HepG2 (cell line): ENCODE data around the gene ACOX3. TPM values are rescaled to one million over a fixed set of nuclear protein-coding genes. Genes with fewer than 3 reads are reported as not detected.

Experiments
- ATAC-seq: fragments of 200-7000 bp; cut with Tn5 transposase; 3 replicates; pipeline ENCODE4 v1.9.1; 2020; ENCODE audit warnings: mild to moderate bottlenecking, moderate library complexity
- BruUV-seq: library from RNA; stranded (reverse); fragments of 400-500 nt; replicated peaks from 2 replicates; lab custom pipeline; 2021; lab: Mats Ljungman, UMichigan
- CTCF ChIA-PET: fragments of 300-600 bp; formaldehyde crosslinking; extraction: SDS; loops from one replicate; lab custom pipeline; 2021; ENCODE audit warnings: low total read pairs, inconsistent platforms, low intra/inter-chr PET ratio; lab: Yijun Ruan, JAX
- POLR2A ChIA-PET: fragments of 350-600 bp; sonication (Branson Sonifier 250); formaldehyde crosslinking; loops from one replicate; lab custom pipeline; 2020; ENCODE audit warnings: antibody characterized with exemption, inconsistent platforms; lab: Yijun Ruan, JAX
- DNase-seq: peaks from one replicate; pipeline ENCODE4 v3.0.0-alpha.2; 2015; ENCODE audit warnings: low spot score
- FAIRE-seq: peaks from 3 replicates; lab custom pipeline; 2011; peaks lifted over from hg19 to GRCh38; lab: Jason Lieb, UNC
- H2AFZ ChIP-seq: one replicate; pipeline ENCODE4 v1.6.1; 2011; ENCODE audit warnings: low read length, inconsistent platforms
- H3K27ac ChIP-seq: fragments of 300-600 bp; 3 replicates; pipeline ENCODE4 v1.8.0; 2011; ENCODE audit warnings: mixed run types, mild to moderate bottlenecking, mixed read lengths, low read length, inconsistent platforms; ENCODE audit not compliant: insufficient read depth; ENCODE audit errors: extremely low read length
- H3K27me3 ChIP-seq, 2 experiments: fragments of 200-600 bp in 1 of 2; 2 replicates in 1 of 2; 3 replicates in 1 of 2; pipeline versions ENCODE4 v1.6.0 to v1.8.0; 2011; ENCODE audit warnings: low read length in 2 of 2, mild to moderate bottlenecking in 2 of 2, moderate library complexity in 2 of 2, inconsistent platforms in 1 of 2; ENCODE audit not compliant: insufficient read depth in 2 of 2, control insufficient read depth in 1 of 2
- H3K36me3 ChIP-seq, 2 experiments: fragments of 200-600 bp in 1 of 2; replicated peaks in 1 of 2; 2 replicates in 1 of 2; 3 replicates in 1 of 2; pipeline versions ENCODE4 v1.5.1 to v1.8.0; 2011; ENCODE audit warnings: low read length in 2 of 2, inconsistent platforms in 1 of 2; ENCODE audit not compliant: insufficient read depth in 2 of 2, control insufficient read depth in 1 of 2
- H3K4me1 ChIP-seq: 2 replicates; pipeline ENCODE4 v1.5.1; 2012; ENCODE audit warnings: low read length, inconsistent platforms; ENCODE audit not compliant: insufficient read depth
- H3K4me2 ChIP-seq: 2 replicates; pipeline ENCODE4 v1.6.0; 2011; ENCODE audit warnings: low read depth, low read length, inconsistent platforms
- H3K4me3 ChIP-seq, 3 experiments: fragments of 200-600 bp in 1 of 3; sonication (generic), shearing (Covaris generic) in 1 of 3; replicated peaks in 1 of 3; 2 replicates each; pipeline ENCODE4 v1.5.1; 2011 to 2016; ENCODE audit warnings: low read length in 3 of 3, inconsistent platforms in 2 of 3, low read depth in 2 of 3, mild to moderate bottlenecking in 2 of 3, control low read depth in 1 of 3, mixed read lengths in 1 of 3; ENCODE audit not compliant: insufficient read depth in 1 of 3
- H3K79me2 ChIP-seq: one replicate; pipeline ENCODE4 v1.6.1; 2011; ENCODE audit warnings: low read length, inconsistent platforms; ENCODE audit not compliant: insufficient read depth
- H3K9ac ChIP-seq: 2 replicates; pipeline ENCODE4 v1.6.0; 2011; ENCODE audit warnings: mild to moderate bottlenecking, low read depth, low read length, inconsistent platforms; ENCODE audit not compliant: insufficient read depth
- H3K9me3 ChIP-seq: 2 replicates; pipeline ENCODE4 v1.5.1; 2012; ENCODE audit warnings: mild to moderate bottlenecking, low read length
- H4K20me1 ChIP-seq: 2 replicates; pipeline ENCODE4 v1.6.0; 2011; ENCODE audit warnings: inconsistent platforms, mild to moderate bottlenecking, low read length, moderate library complexity; ENCODE audit not compliant: insufficient read depth
- HMGA1 ChIP-seq: sonication (generic); formaldehyde crosslinking; conservative IDR thresholded peaks from 2 replicates; pipeline ENCODE4 v1.4.0; 2020; ENCODE audit warnings: missing genetic modification reagents
- MLX ChIP-seq: IDR thresholded peaks from 2 replicates; pipeline ENCODE4 v1.6.1; 2016
- ZBTB8A ChIP-seq: sonication (generic); formaldehyde crosslinking; IDR thresholded peaks from 2 replicates; pipeline ENCODE4 v1.4.0; 2020; ENCODE audit warnings: mild to moderate bottlenecking, low read depth, missing genetic modification reagents, borderline replicate concordance
- ZNF281 ChIP-seq: sonication (generic); formaldehyde crosslinking; IDR thresholded peaks from 2 replicates; pipeline ENCODE4 v1.4.0; 2020; ENCODE audit warnings: missing genetic modification reagents, borderline replicate concordance
- ZNF558 ChIP-seq: sonication (generic); formaldehyde crosslinking; IDR thresholded peaks from 2 replicates; pipeline ENCODE4 v1.9.0; 2022; ENCODE audit warnings: mild to moderate bottlenecking, missing genetic modification reagents, borderline replicate concordance
- ZNF777 ChIP-seq: sonication (generic); formaldehyde crosslinking; IDR thresholded peaks from 2 replicates; pipeline ENCODE4 v1.4.0; 2020; ENCODE audit warnings: missing genetic modification reagents
- ZNF782 ChIP-seq: sonication (generic); formaldehyde crosslinking; IDR thresholded peaks from 2 replicates; pipeline ENCODE4 v1.4.0; 2020; ENCODE audit warnings: missing genetic modification reagents, mild to moderate bottlenecking, borderline replicate concordance
- WGBS: methylation state at CpG from one replicate; pipeline ENCODE4 v1.1.6; 2017; ENCODE audit warnings: low lambda C conversion rate; 5-methylcytosine and 5-hydroxymethylcytosine counted together
- in situ Hi-C: cut with HindIII; loops from 2 replicates; pipeline ENCODE4 v1.10.0; 2017; ENCODE audit warnings: low pct_unique_long_range_greater_than_20kb; ENCODE audit not compliant: extremely low pct_ligation_motif_present
- intact Hi-C: fragments of 100-400 bp; cut with micrococcal nuclease; formaldehyde crosslinking; loops from one replicate; pipeline ENCODE4 v1.10.0; 2022; ENCODE audit not compliant: unreplicated experiment
- polyA plus RNA-seq, 8 experiments: library from polyadenylated mRNA; depleted of rRNA in 3 of 8; stranded (reverse) in 7 of 8; unstranded in 1 of 8; fragments of >200 nt; fragmentation: Illumina TruSeq in 4 of 8; extraction: Trizol in 4 of 8; gene quantifications; 2 replicates each; pipeline versions ENCODE4 v1.2.1 to v1.2.3, GENCODE V29; 2011 to 2016; ENCODE audit warnings: low read depth in 4 of 8, missing spikeins in 1 of 8, mixed read lengths in 1 of 8; ENCODE audit not compliant: insufficient read depth in 1 of 8
- total RNA-seq, 5 experiments: library from RNA; depleted of rRNA; stranded (reverse); fragments of >200 nt; fragmentation: Illumina TruSeq; extraction: Trizol; gene quantifications; 2 replicates each; pipeline ENCODE4 v1.2.3, GENCODE V29; 2016; ENCODE audit warnings: low read depth in 1 of 5
- TF ChIP-seq, protein P1 (sequence below): sonication (generic); formaldehyde crosslinking; IDR thresholded peaks from 2 replicates; pipeline ENCODE4 v1.4.0; 2020; ENCODE audit warnings: low read depth, mild to moderate bottlenecking, missing genetic modification reagents
- TF ChIP-seq, protein P2 (sequence below): sonication (generic); formaldehyde crosslinking; IDR thresholded peaks from 2 replicates; pipeline ENCODE4 v1.5.0; 2020; ENCODE audit warnings: missing genetic modification reagents

ACOX3 gene
- total and polyA plus RNA-seq, 2 of the 13 experiments (the other 11 are each of a cell fraction or from before 2014, with no cell fraction given): 4.2 to 17.8 TPM

GRCh38 chr4:8404791-8405515 is 35.6 kb downstream of the ACOX3 start:
- in situ Hi-C loops: loop anchor here (5.0 to 10.0 kb wide), 3 partner anchors 138 to 240 kb away; partner anchors contain the start of gene HTRA3
- H3K27ac ChIP-seq: no peak overlapping the region

More at GRCh38 chr4:8404791-8405515, 35.6 kb downstream of the ACOX3 start:
- Histone ChIP-seq H3K79me2 (no peaks in the 10 kb centered on the region), H4K20me1 (no peaks in the 10 kb centered on the region; the same call in 1 of the 2 replicates), H3K9me3 (no peaks in the 10 kb centered on the region)
- DNase-seq (no peak), ATAC-seq (no peak)
- no TSS peak for BruUV-seq
- POLR2A ChIA-PET: no interaction called here
- TF ChIP-seq ZBTB8A (CRISPR knock-in tag) (no peak), HMGA1 (no peak), ZNF782 (no peak), ZNF281 (no peak), ZNF777 (CRISPR knock-in tag) (no peak), MLX (CRISPR knock-in tag) (no peak), ZNF558 (CRISPR knock-in tag) (no peak)
- TF ChIP-seq, protein P1, sequence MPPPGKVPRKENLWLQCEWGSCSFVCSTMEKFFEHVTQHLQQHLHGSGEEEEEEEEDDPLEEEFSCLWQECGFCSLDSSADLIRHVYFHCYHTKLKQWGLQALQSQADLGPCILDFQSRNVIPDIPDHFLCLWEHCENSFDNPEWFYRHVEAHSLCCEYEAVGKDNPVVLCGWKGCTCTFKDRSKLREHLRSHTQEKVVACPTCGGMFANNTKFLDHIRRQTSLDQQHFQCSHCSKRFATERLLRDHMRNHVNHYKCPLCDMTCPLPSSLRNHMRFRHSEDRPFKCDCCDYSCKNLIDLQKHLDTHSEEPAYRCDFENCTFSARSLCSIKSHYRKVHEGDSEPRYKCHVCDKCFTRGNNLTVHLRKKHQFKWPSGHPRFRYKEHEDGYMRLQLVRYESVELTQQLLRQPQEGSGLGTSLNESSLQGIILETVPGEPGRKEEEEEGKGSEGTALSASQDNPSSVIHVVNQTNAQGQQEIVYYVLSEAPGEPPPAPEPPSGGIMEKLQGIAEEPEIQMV (CRISPR knock-in tag): no peak
- TF ChIP-seq, protein P2, sequence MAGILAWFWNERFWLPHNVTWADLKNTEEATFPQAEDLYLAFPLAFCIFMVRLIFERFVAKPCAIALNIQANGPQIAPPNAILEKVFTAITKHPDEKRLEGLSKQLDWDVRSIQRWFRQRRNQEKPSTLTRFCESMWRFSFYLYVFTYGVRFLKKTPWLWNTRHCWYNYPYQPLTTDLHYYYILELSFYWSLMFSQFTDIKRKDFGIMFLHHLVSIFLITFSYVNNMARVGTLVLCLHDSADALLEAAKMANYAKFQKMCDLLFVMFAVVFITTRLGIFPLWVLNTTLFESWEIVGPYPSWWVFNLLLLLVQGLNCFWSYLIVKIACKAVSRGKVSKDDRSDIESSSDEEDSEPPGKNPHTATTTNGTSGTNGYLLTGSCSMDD: no peak
- TF ChIP-seq, all 625 proteins: peak for 0
- H3K36me3 ChIP-seq: peaks cover 2 to 8% of the 10 kb centered on the region in 2 experiments; a peak in 3 of 5 replicates
- H2AFZ ChIP-seq: no peak overlapping the region
- intact Hi-C loops: no loop called here
- CTCF ChIA-PET: interaction anchor here (4.4 kb wide), 1 partner anchor 164 kb away, joined by 29 read pairs; no protein-coding TSS in a partner anchor
- H3K9ac ChIP-seq: no peak overlapping the region
- no peak for FAIRE-seq
- no peak overlapping the region for H3K4me2 ChIP-seq
- WGBS: 94% methylated on average over 10 of the region's 14 CpGs
- no peaks in the 10 kb centered on the region for H3K4me1 ChIP-seq
- H3K27me3 ChIP-seq: no peaks in the 10 kb centered on the region
- H3K4me3 ChIP-seq: no peak overlapping the region
